Dermis blood vessel endothelial cell (primary cell): ENCODE data around the gene LELP1. TPM values are rescaled to one million over a fixed set of nuclear protein-coding genes. Genes with fewer than 3 reads are reported as not detected.

Source experiments
- DNase-seq: peaks from one replicate; pipeline ENCODE4 v3.0.0; 2010
- total RNA-seq: library from RNA; depleted of rRNA; stranded (reverse); fragments of >200 nt; gene quantifications from 2 replicates; pipeline ENCODE4 v1.2.3, GENCODE V29; 2014

The LELP1 gene
- total RNA-seq, 1 donor from 2014 or later: not detected

DNA sequence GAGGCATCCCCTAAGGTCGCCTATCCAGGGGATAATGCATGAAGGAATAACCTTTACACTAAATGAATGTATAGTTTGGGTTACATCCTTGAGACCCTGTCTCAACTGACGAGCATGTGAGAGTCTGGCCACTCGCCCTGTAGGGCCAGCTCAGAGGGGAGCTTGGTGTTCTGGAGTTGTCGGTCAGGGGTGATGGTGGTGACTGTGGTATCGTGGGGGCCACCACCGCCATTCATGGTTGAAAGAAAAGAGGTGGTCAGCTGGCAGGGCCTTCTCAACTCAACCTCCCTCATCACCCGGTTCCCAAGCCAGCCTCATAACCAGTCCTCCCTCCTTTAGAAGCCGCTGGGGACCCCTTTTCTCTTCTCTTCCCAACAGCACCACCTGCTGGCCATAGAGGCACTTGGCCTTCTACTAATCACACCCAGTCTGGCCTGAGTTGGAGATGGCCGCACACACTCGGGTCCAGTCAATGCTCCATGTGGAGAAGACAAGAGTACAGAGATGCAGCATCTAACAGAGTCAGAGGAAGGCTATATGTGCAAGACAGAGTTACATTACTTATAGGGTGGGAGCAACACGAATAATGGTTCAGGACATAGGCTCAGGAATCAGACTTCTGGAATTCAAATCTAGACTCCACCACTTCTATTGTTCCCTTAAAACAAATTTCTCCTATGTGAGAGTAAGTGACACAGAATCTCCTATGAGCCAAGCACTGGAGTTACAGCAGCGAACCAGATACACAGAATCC, 26.0 kb downstream of the LELP1 start:
- DNase-seq: peak; percentile 23

DNA sequence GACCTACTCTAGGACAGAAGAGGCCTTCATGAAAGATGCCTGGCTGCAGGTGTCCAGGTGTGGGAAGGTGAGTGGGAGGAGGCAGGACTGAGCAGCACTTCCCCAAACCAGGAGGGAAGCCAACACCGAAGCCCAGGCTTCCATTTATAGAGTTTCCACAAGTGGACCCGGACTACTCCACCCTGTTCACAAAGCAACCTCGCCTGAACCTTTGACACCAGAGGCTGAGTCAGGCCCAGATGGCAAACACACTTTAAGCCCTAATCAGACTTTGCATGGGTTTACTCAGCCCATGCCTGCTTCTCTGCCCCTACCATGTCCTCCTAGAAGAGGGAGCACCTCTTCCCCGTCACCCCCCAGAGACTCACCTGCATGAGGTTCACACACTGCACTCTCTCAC, 28.1 kb downstream of the LELP1 start:
- no peak for DNase-seq

DNA sequence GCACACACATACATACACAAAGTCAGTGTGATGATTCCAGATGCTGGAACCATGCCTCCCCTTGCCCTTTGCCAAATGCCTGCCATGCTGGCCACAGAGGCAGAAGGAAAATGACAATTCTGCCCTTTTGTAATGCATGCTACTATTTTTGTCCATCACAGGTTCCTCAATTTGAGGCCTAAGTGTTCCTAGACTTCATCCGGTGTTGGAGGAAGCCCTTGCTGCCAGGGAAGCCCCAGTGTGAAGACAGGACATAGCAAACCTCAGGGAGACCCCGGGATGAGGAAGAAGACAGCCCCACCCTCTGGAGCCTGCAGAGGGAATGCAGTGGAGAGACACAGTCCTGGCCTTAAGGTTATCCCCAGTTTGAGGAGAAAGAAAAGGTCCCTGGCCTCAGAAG, 28.6 kb downstream of the LELP1 start:
- DNase-seq: no peak

DNA sequence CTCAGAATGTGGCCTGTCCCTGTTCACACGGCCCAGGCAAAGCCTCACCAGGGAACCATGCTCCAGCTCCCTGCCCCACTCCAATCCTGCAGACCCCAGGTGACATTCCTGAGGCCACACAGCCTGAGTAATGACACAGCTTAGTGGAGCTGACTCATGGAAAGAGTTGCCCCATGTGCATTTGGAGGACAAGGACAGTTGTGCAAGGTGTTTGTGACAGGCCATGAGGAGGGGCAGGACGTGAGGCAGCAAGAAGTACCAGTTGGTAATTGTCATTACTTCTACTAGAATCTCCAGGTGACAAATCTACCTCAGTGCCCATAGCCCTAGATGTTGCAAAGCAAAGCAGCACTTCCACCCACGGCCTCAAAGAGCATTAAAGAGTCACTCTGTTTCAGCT, 29.3 kb downstream of the LELP1 start:
- no peak for DNase-seq

DNA sequence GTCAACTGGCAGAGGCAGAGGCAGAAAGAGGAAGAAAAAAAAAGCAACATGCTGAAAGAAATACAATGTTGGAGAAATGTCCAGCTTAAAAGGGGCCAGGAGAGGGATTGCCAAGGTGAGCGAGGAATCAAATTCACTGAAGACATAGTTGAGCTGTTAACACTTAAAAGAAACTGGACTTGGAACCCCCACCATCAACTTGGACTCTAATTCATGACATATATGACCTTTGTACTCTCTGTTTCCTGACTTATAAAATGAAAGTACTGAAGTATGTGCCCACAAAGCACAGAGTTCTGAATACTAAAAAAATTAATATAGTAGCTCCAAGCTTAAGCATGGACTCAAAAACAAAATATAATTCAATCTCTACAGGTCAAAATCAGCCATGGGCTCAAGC, 30.2 kb downstream of the LELP1 start:
- no peak for DNase-seq

DNA sequence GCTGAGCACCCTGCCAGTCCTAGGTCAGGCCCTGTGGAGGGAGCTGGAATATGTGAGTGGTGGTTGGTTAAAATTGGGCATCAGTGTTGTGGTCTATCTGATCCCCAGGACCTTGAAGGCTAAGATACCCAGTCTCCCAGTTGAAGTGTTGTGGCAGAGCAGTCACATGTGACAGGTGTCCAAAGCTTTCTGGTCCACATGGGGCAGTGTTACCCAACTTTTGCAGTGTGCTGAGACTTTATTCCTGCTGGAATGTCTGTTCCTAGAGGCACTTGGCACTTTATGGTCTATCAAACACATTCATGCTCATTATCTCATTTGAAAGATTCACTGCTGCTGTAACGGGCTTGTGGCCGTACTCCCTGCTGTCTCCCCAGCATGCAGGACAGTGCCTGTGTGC, 35.3 kb downstream of the LELP1 start:
- no peak for DNase-seq

DNA sequence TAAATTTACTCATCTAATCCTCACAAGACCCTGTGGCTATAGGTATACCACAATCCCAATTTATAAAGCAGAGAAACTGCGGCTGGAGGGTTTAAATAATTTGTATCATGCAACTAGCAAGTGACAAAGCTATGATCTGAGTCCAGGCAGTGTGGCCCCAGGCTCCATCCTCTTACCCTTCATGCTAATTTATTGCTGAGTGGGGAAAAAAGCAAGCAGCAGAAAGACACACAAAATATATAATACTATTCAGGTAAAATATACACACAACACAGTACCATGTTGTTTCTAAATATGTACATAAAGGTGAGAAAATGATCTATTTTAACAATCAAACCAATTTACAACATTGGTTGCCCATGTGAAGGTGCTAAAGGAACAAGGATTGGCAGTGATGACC, 38.9 kb downstream of the LELP1 start:
- DNase-seq: no peak

DNA sequence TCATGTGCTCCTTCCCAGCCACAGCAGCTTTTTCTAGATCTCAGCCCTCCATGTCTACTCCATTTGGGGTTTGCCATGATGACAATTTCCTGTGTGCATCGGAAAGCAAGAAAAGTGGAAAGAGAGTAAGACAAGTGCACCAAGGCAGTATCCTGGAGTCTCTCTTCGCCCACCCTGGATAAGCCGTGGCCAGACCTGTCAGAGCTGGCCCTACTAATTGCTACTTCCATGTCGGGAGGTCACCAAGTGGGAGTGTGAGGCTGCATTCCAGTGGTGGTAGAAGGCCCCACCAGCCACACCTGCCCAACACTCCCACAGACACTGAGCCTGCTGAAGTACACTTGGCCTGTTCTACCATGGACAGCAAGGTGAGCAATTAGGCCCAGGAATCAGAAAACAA, 42.2 kb downstream of the LELP1 start:
- no peak for DNase-seq

DNA sequence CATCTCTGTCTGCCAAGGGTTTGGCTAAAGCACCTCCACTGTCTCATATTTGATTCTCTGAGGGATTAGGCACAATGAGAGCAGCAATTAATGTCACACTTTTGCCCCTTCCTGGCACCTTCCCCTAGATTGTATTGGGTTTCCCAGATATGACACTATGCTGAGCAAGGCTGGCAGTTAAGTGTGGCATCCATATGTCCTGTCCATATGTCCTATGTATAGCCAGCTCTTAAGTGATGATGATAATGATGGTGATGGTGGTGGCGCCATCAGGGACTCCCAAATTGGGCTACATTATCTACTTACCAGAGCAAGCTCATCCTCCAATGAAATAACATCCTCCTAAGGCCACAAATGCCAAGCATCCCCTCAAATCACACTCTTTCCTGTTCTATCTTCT, 42.8 kb downstream of the LELP1 start:
- no peak for DNase-seq

DNA sequence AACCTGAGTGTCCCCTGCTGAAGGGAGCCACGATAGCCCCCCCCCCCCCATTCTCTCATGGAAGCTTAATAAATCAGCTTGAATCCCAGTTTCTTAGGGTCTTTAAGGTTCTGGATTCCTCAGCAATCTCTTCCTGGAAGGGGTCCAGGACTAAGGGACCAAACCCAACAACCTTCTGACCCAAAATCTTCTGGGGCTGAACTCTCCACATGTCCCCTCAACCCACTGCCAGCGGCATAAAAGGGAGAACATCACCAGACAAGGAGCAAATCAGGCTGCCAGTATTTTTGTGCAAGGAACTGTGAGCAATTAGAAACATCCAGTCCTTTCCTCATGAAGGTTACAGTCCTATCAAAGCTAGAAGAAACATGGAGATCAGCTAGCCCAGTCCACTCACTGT, 43.6 kb downstream of the LELP1 start:
- no peak for DNase-seq

DNA sequence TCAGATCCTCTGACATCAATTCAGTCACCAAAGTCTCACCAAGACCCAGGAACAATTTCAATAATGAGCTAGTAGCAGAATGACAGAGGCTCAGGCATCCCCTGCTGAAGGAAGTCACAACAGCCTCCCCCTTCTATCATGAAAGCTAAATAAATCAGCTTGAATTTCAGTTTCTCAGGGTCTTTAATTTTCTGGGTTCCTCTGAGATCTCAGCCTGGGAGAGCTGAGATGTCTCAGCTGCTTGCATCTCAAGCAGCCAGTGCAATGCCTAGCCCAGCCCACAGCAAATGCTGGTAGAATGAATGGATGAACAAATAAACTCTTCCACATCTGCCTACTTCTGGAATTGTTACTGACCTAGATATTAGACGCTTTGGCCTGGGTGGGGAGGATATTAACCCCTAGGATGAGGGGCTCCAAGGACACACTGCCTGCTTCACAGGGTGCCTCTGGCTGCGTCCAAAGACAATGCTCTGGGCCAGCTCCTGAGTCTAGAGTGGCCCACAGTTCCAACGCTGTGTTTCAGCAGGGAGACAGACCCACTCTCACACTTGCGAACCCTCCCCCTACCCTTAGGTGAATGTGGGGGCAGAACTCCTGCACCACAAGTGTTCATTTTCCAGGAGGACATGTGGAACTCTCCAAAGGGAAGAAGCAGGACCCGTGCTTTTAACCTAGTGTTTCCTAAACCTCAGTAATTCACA, 45.1 kb downstream of the LELP1 start:
- DNase-seq: no peak

DNA sequence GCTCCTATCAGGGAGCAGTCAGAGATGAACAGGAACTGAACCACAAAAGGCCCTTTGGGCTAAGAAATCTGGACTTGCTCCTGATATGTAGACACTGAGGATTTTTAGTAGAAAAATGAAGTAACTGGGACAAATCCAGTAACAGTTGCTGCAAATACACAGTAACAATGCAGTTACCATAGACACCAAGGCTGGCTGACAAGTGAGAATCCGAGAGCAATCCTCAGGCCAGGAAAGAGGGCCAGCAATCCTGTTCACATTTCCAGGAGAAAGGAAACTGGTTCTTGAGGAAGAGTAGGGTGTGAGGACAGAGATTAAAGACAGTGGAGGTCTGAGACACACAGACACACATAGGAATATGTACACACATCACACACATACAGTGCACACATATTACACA, 46.9 kb downstream of the LELP1 start:
- no peak for DNase-seq

DNA sequence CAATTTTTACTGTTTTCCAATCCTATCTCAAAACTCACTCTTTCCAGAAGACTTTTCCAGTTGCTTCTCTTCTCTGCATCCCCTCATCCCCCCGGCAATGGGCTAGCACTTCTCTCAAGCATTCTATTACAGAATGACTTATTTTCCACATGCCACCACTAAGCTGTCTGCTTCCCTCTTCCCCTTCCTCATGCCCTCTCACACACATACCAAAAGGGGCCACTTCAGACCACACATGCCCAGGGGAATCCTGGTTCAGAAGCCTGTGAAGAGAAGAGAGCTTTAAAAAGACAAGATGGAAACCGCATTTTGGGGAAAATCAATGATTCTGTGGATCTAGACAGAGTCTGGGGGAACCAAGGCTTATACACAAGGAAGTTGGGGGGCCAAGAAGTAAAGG, 47.9 kb downstream of the LELP1 start:
- DNase-seq: no peak

DNA sequence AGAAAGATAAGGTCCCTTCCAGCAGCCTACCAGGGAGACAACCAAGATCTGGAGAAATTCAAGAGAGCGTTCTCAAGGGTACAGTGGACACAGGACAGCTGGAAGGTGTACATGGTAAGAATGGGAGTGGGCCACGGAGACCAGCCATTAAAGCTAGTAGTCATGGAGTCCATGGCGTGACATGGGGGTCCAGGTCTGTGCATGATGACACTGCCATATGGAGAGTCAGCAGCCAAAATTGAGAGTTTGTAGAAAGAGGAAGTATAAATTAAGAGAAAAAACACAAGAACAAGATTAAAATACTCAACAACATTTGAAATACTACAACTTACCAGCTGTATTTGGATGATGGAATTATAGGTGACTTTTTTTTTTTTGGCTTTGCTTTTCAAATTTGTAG, 48.3 kb downstream of the LELP1 start:
- no peak for DNase-seq

DNA sequence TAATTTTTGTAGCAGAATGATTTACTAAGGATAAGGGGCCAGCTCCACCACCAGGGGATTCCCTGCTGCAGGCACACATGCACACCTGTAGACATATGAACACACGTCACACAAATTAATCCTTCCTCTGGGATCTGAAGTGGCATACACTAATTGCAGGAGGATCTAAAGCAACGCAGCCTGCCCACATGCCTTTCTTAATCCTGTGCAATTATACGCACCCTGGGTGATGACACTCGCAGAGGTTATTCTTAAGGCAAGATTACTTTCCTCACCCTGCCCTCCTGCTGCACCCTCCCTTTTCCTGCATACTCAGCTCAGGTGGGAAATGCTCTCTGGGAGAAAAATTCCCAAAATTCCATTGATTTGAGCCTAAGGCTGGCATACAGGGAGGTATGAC, 48.8 kb downstream of the LELP1 start:
- DNase-seq: no peak

DNA sequence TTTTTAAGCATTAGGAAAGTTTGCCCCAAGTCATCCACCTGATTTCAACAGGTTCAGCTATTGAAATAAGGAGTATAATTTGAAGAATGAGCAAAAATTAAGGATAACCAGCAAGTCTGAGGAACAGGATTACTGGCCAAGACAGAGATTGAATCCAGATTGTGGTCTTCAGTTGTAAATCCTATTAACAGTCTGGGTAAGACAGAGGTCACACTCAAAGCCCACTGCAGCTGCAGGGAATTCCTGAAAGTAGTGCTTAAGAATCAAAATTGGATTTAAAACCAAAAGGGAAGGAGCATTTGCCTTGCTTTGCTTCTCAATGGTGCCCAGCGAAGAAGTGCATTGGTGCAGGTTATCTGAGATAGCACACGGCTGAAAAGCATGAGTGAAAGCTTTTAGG, 49.8 kb downstream of the LELP1 start:
- DNase-seq: no peak

DNA sequence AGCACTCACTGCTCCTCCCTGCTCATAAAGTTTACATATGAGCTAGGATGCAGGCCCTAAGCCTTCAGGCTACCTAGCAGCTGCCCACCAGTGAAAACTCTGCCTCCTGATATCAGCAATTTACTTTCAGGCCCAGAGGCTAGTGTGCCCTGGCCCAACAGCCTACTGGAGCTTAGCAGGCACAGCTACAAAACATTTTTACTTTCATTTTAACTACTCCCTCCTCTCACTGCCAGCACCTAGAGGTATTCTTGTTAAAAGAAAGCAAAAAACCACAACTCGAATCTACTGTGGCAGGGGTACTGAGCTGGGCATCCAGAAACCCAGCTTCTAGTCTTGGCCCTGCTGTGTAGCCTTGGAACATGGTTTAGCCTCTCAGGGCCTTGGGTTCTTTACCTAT, 50.5 kb downstream of the LELP1 start:
- no peak for DNase-seq

Other genes with a start within 250 kb of the LELP1 start
- gene SPRR4, start 232.8 kb upstream of the LELP1 start, total RNA-seq: not detected in 2 replicates
- gene SPRR1A, start 219.3 kb upstream of the LELP1 start, total RNA-seq: not detected in 2 replicates
- not detected in 2 replicates for gene SPRR3, start 201.7 kb upstream of the LELP1 start, total RNA-seq
- gene SPRR1B, start 172.2 kb upstream of the LELP1 start, total RNA-seq: not detected in 2 replicates
- not detected in 2 replicates for gene SPRR2D, start 162.3 kb upstream of the LELP1 start, total RNA-seq
- gene SPRR2A, start 145.9 kb upstream of the LELP1 start, total RNA-seq: not detected in 2 replicates
- not detected in 2 replicates for gene SPRR2B, start 131.8 kb upstream of the LELP1 start, total RNA-seq
- not detected in 2 replicates for gene SPRR2E, start 108.9 kb upstream of the LELP1 start, total RNA-seq
- not detected in 2 replicates for gene SPRR2F, start 89.9 kb upstream of the LELP1 start, total RNA-seq
- not detected in 2 replicates for gene SPRR2G, start 52.5 kb upstream of the LELP1 start, total RNA-seq
- gene PRR9, start 14.2 kb downstream of the LELP1 start, total RNA-seq: not detected in 2 replicates
- gene LORICRIN, start 56.3 kb downstream of the LELP1 start, total RNA-seq: not detected in 2 replicates
- gene PGLYRP3, start 109.5 kb downstream of the LELP1 start, total RNA-seq: not detected in 2 replicates
- not detected in 2 replicates for gene PGLYRP4, start 145.4 kb downstream of the LELP1 start, total RNA-seq
- 0.19 and 0.51 TPM in 2 replicates for gene S100A9, start 154.4 kb downstream of the LELP1 start, total RNA-seq
- not detected in 2 replicates for gene S100A12, start 172.2 kb downstream of the LELP1 start, total RNA-seq
- not detected in 2 replicates for gene S100A8, start 187.6 kb downstream of the LELP1 start, total RNA-seq
- not detected in 2 replicates for gene S100A7A, start 213.1 kb downstream of the LELP1 start, total RNA-seq